ENCODE measurements around the gene LAMB3.

Gene LAMB3

GRCh38 chr1:209689477-209689876 lies 37.3 kb upstream of the LAMB3 start:
- no peak overlapping the region for H3K4me3 ChIP-seq (ENCODE audit: low read depth, low read length)
- no peaks in the 10 kb centered on the region for H3K9me3 ChIP-seq (ENCODE audit: control insufficient read depth, insufficient read depth, low read depth, low read length)
- no peaks in the 10 kb centered on the region for H3K4me1 ChIP-seq (ENCODE audit: control insufficient read depth, insufficient read depth, low read length)
- no peaks in the 10 kb centered on the region for H3K36me3 ChIP-seq (ENCODE audit: control insufficient read depth in 2 of 2, insufficient read depth in 1 of 2, low read length in 2 of 2)
- H3K27ac ChIP-seq (ENCODE audit: extremely low read depth, low read depth, low read length), result no peak overlapping the region
- ChIA-PET POLR2A (interaction anchor here (0.6 kb wide), 1 partner anchor 174 kb away, joined by 3 read pairs; no protein-coding TSS in a partner anchor), CTCF (interaction anchor here (0.5 to 8.2 kb wide), 13 partner anchors 9 to 622 kb away, joined by 3 to 75 read pairs (median 3); partner anchors contain the start of gene LAMB3)
- TF ChIP-seq ZNF629 (tag by site-specific recombination; IDR thresholded peaks at IDR 0.05) (no peak), ZNF202 (tag by site-specific recombination; IDR thresholded peaks at IDR 0.05; ENCODE audit: borderline replicate concordance) (no peak), ZNF394 (tag by site-specific recombination; IDR thresholded peaks at IDR 0.05; ENCODE audit: borderline replicate concordance) (no peak), TSHZ1 (tag by site-specific recombination; IDR thresholded peaks at IDR 0.05; ENCODE audit: borderline replicate concordance) (no peak), ZNF10 (tag by site-specific recombination; IDR thresholded peaks at IDR 0.05) (0 out of 2 replicates have a peak, but pooled peaks have one; percentile 15), ZNF596 (tag by site-specific recombination; IDR thresholded peaks at IDR 0.05) (no peak)

- TF ChIP-seq ZNF629 (tag by site-specific recombination; IDR thresholded peaks at IDR 0.05) (no peak), ZNF398 (tag by site-specific recombination; IDR thresholded peaks at IDR 0.05) (peak; percentile 48), ZNF19 (tag by site-specific recombination; IDR thresholded peaks at IDR 0.05; ENCODE audit: low read depth) (no peak), KLF17 (tag by site-specific recombination; IDR thresholded peaks at IDR 0.05) (no peak), ZNF248 (tag by site-specific recombination; IDR thresholded peaks at IDR 0.05) (no peak), ZFHX2 (tag by site-specific recombination; conservative IDR thresholded peaks at IDR 0.05) (no peak), ZNF544 (tag by site-specific recombination; IDR thresholded peaks at IDR 0.05) (no peak), SCRT2 (tag by site-specific recombination; IDR thresholded peaks at IDR 0.05) (0 out of 2 replicates have a peak, but pooled peaks have one; percentile 19), ATF2 (tag by site-specific recombination; IDR thresholded peaks at IDR 0.05; ENCODE audit: low read depth) (no peak), PRDM1 (tag by site-specific recombination; IDR thresholded peaks at IDR 0.05) (peak; percentile 50; the same call in 1 of the 2 replicates), PATZ1 (tag by site-specific recombination; IDR thresholded peaks at IDR 0.05) (no peak), BCL11B (tag by site-specific recombination; IDR thresholded peaks at IDR 0.05; ENCODE audit: low read depth) (no peak), ZNF155 (tag by site-specific recombination; IDR thresholded peaks at IDR 0.05) (no peak), ZSCAN30 (tag by site-specific recombination; IDR thresholded peaks at IDR 0.05) (no peak), ZFP3 (tag by site-specific recombination; IDR thresholded peaks at IDR 0.05; ENCODE audit: low read depth) (no peak), BCL11A (tag by site-specific recombination; IDR thresholded peaks at IDR 0.05; ENCODE audit: low read depth) (no peak), ZNF580 (tag by site-specific recombination; IDR thresholded peaks at IDR 0.05) (no peak), ZNF266 (tag by site-specific recombination; IDR thresholded peaks at IDR 0.05; ENCODE audit: low read depth) (no peak), KLF1 (tag by site-specific recombination; IDR thresholded peaks at IDR 0.05) (0 out of 2 replicates have a peak, but pooled peaks have one; percentile 8)
- POLR2A ChIA-PET, result no interaction called here
Observed at GRCh38 chr1:209688746-209689234, 36.6 kb upstream of the LAMB3 start.

More at GRCh38 chr1:209688746-209689234, 36.6 kb upstream of the LAMB3 start:
- CTCF ChIA-PET, result interaction anchor here (0.6 to 8.2 kb wide), 14 partner anchors 9 to 623 kb away, joined by 3 to 75 read pairs (median 4); partner anchors contain the start of genes G0S2 and LAMB3
- Histone ChIP-seq H3K27ac (ENCODE audit: extremely low read depth, low read depth, low read length) (no peak overlapping the region), H3K4me1 (ENCODE audit: control insufficient read depth, insufficient read depth, low read length) (no peaks in the 10 kb centered on the region), H3K9me3 (ENCODE audit: control insufficient read depth, insufficient read depth, low read depth, low read length) (no peaks in the 10 kb centered on the region), H3K4me3 (ENCODE audit: low read depth, low read length) (no peak overlapping the region), H3K36me3 (ENCODE audit: control insufficient read depth in 2 of 2, insufficient read depth in 1 of 2, low read length in 2 of 2) (no peaks in the 10 kb centered on the region)

Data from HEK293 (cell line).